GM12875 (cell line): ENCODE measurements around the gene IL16.

ENCODE experiments used
- H3K4me3 ChIP-seq: one replicate; pipeline ENCODE4 v1.5.1; 2011; ENCODE audit warnings: low read depth, low read length, control low read depth
- CTCF ChIP-seq: IDR thresholded peaks from 2 replicates; pipeline ENCODE4 v1.5.1; 2011; ENCODE audit warnings: low read depth, mild to moderate bottlenecking, control low read depth, inconsistent platforms, low read length, moderate library complexity, borderline replicate concordance; ENCODE audit not compliant: insufficient read depth

IL16 gene

GRCh38 chr15:81298611-81299010 is 101.9 kb downstream of the IL16 start:
- H3K4me3 ChIP-seq, result peak overlapping the region; percentile 65
- no peak for TF ChIP-seq CTCF

- peak overlapping the region; percentile 65 for H3K4me3 ChIP-seq
- no peak for TF ChIP-seq CTCF
Measured at GRCh38 chr15:81299156-81299555, 102.5 kb downstream of the IL16 start.

GRCh38 chr15:81299630-81300273 is 103.1 kb downstream of the IL16 start:
- no peak for TF ChIP-seq CTCF
- peak overlapping the region; percentile 65 for H3K4me3 ChIP-seq

GRCh38 chr15:81301385-81301784 is 104.7 kb downstream of the IL16 start:
- peak overlapping the region; percentile 65 for H3K4me3 ChIP-seq
- no peak for TF ChIP-seq CTCF

GRCh38 chr15:81301815-81302399 is 105.2 kb downstream of the IL16 start:
- peak overlapping the region; percentile 65 for H3K4me3 ChIP-seq
- no peak for TF ChIP-seq CTCF

GRCh38 chr15:81302701-81303109 is 106.0 kb downstream of the IL16 start:
- no peak for TF ChIP-seq CTCF
- H3K4me3 ChIP-seq, result peak overlapping the region; percentile 65
